Large intestine (tissue), 3 donors: ENCODE measurements around the gene NOXA1. TPM values are rescaled to one million over a fixed set of nuclear protein-coding genes. Genes with fewer than 3 reads are reported as not detected.

Source experiments
- DNase-seq, 2 donors: peaks; one replicate each; pipeline versions ENCODE4 v3.0.0 to v3.0.0-alpha.2; 2013
- H3K27ac ChIP-seq: one replicate; pipeline ENCODE4 v1.5.1; 2013; ENCODE audit warnings: low read length
- H3K27me3 ChIP-seq: 2 replicates; pipeline ENCODE4 v1.6.1; 2013; ENCODE audit warnings: low read length; ENCODE audit not compliant: control insufficient read depth, insufficient read depth
- H3K36me3 ChIP-seq: 2 replicates; pipeline ENCODE4 v1.6.1; 2013; ENCODE audit warnings: low read length; ENCODE audit not compliant: control insufficient read depth, insufficient read depth
- H3K4me1 ChIP-seq: one replicate; pipeline ENCODE4 v1.6.1; 2013; ENCODE audit warnings: low read length; ENCODE audit not compliant: control insufficient read depth, insufficient read depth
- H3K4me3 ChIP-seq: one replicate; pipeline ENCODE4 v1.5.1; 2013; ENCODE audit warnings: low read length
- H3K9me3 ChIP-seq: one replicate; pipeline ENCODE4 v1.6.1; 2013; ENCODE audit warnings: mild to moderate bottlenecking, low read depth, low read length, moderate library complexity; ENCODE audit not compliant: control insufficient read depth
- WGBS: methylation state at CpG from one replicate; pipeline ENCODE4 v1.1.5; 2013; ENCODE audit warnings: low lambda C conversion rate; ENCODE audit not compliant: insufficient coverage; 5-methylcytosine and 5-hydroxymethylcytosine counted together
- polyA plus RNA-seq: library from polyadenylated mRNA; unstranded; fragments of 120-200 nt; gene quantifications from one replicate; pipeline ENCODE4 v1.2.1, GENCODE V29; 2013

Gene NOXA1
- polyA plus RNA-seq, 1 donor = 11.8 TPM

- Histone ChIP-seq H3K4me3 (no peak overlapping the region), H3K27ac (no peak overlapping the region), H3K4me1 (no peaks in the 10 kb centered on the region), H3K27me3 (no peaks in the 10 kb centered on the region), H3K36me3 (no peaks in the 10 kb centered on the region), H3K9me3 (peaks cover 12% of the 10 kb centered on the region)
- no CpG with 5 or more reads among the region's 11 CpGs for WGBS
- no peak for DNase-seq
These were observed 53.7 kb downstream of the NOXA1 start for GRCh38 chr9:137476856-137477255.

GRCh38 chr9:137477778-137478612, 54.8 kb downstream of the NOXA1 start:
- Histone ChIP-seq H3K27me3 (no peaks in the 10 kb centered on the region), H3K9me3 (peaks cover 12% of the 10 kb centered on the region), H3K4me1 (no peaks in the 10 kb centered on the region), H3K27ac (no peak overlapping the region), H3K36me3 (no peaks in the 10 kb centered on the region), H3K4me3 (no peak overlapping the region)
- DNase-seq = no peak
- WGBS = no CpG with 5 or more reads among the region's 29 CpGs

GRCh38 chr9:137478613-137478961, 55.4 kb downstream of the NOXA1 start:
- Histone ChIP-seq H3K27me3 (no peaks in the 10 kb centered on the region), H3K27ac (no peak overlapping the region), H3K36me3 (no peaks in the 10 kb centered on the region), H3K4me3 (no peak overlapping the region), H3K9me3 (peaks cover 12% of the 10 kb centered on the region), H3K4me1 (no peaks in the 10 kb centered on the region)
- no peak for DNase-seq
- no CpG with 5 or more reads among the region's 11 CpGs for WGBS

GRCh38 chr9:137478962-137479861, 56.0 kb downstream of the NOXA1 start:
- Histone ChIP-seq H3K27me3 (no peaks in the 10 kb centered on the region), H3K4me3 (no peak overlapping the region), H3K4me1 (no peaks in the 10 kb centered on the region), H3K27ac (no peak overlapping the region), H3K9me3 (peaks cover 11% of the 10 kb centered on the region), H3K36me3 (no peaks in the 10 kb centered on the region)
- DNase-seq = no peak
- WGBS = 68% methylated on average over 5 of the region's 36 CpGs

GRCh38 chr9:137479892-137480685, 56.9 kb downstream of the NOXA1 start:
- Histone ChIP-seq H3K27ac (no peak overlapping the region), H3K9me3 (peaks cover 4% of the 10 kb centered on the region), H3K4me3 (no peak overlapping the region), H3K4me1 (no peaks in the 10 kb centered on the region), H3K36me3 (no peaks in the 10 kb centered on the region), H3K27me3 (no peaks in the 10 kb centered on the region)
- 60% methylated on average over 1 of the region's 32 CpGs for WGBS
- no peak for DNase-seq

- Histone ChIP-seq H3K4me3 (no peak overlapping the region), H3K27ac (no peak overlapping the region), H3K9me3 (peaks cover 4% of the 10 kb centered on the region), H3K4me1 (no peaks in the 10 kb centered on the region), H3K27me3 (no peaks in the 10 kb centered on the region), H3K36me3 (no peaks in the 10 kb centered on the region)
- no CpG with 5 or more reads among the region's 38 CpGs for WGBS
- no peak for DNase-seq
These were observed 57.8 kb downstream of the NOXA1 start for GRCh38 chr9:137480686-137481683.

- no peaks in the 10 kb centered on the region for H3K9me3 ChIP-seq
- H3K4me1 ChIP-seq = no peaks in the 10 kb centered on the region
- no peak overlapping the region for H3K4me3 ChIP-seq
- WGBS = 80% methylated on average over 1 of the region's 26 CpGs
- no peaks in the 10 kb centered on the region for H3K27me3 ChIP-seq
- DNase-seq = no peak
- no peaks in the 10 kb centered on the region for H3K36me3 ChIP-seq
- H3K27ac ChIP-seq = no peak overlapping the region
These were observed 59.0 kb downstream of the NOXA1 start for GRCh38 chr9:137482094-137482781.
